Activated T-helper 1 cell treated with anti-CD3 and anti-CD28 coated beads, Interleukin-12 subunit alpha, Interleukin-12 subunit beta, Interleukin-2, Interleukin-4 antibody, amounts not matched to agents 30 ng/mL and 10 ng/mL and 1 ng/mL, durations not matched to agents 14 hours and 24 hours and 36 hours (primary cell): Measurements from ENCODE around the gene GPALPP1. TPM values are rescaled to one million over a fixed set of nuclear protein-coding genes. Genes with fewer than 3 reads are reported as not detected.
"Not testable (repeated sequence)": the region's sequence is repeated elsewhere in the genome, so short reads cannot be mapped to it uniquely, and the experiment has no call there.

Experiments used
- DNase-seq: peaks from one replicate; pipeline ENCODE4 v3.0.0; 2021; ENCODE audit warnings: low spot score
- H3K27ac Mint-ChIP-seq: one replicate; pipeline ENCODE4 v1.8.0; 2021; ENCODE audit warnings: mild to moderate bottlenecking, mixed read lengths
- H3K27me3 Mint-ChIP-seq: one replicate; pipeline ENCODE4 v1.8.0; 2022; ENCODE audit warnings: mild to moderate bottlenecking, moderate library complexity, mixed read lengths; ENCODE audit not compliant: insufficient read depth
- H3K36me3 Mint-ChIP-seq: one replicate; pipeline ENCODE4 v1.8.0; 2021; ENCODE audit warnings: low read depth, mixed read lengths
- H3K4me1 Mint-ChIP-seq: one replicate; pipeline ENCODE4 v1.8.0; 2021; ENCODE audit warnings: low read depth, mixed read lengths
- H3K4me3 Mint-ChIP-seq: one replicate; pipeline ENCODE4 v1.8.0; 2021; ENCODE audit warnings: mild to moderate bottlenecking, moderate library complexity, mixed read lengths
- H3K9me3 Mint-ChIP-seq: one replicate; pipeline ENCODE4 v1.8.0; 2021; ENCODE audit warnings: mixed read lengths
- intact Hi-C: fragments of 100-400 bp; cut with micrococcal nuclease; formaldehyde crosslinking; loops from one replicate; pipeline ENCODE4 v1.15.1; 2024
- total RNA-seq: library from RNA; stranded (reverse); gene quantifications from 2 replicates; pipeline ENCODE4 v1.2.3, GENCODE V29; 2022

GPALPP1 gene
- total RNA-seq, 1 donor from 2014 or later = 29.8 TPM

DNA sequence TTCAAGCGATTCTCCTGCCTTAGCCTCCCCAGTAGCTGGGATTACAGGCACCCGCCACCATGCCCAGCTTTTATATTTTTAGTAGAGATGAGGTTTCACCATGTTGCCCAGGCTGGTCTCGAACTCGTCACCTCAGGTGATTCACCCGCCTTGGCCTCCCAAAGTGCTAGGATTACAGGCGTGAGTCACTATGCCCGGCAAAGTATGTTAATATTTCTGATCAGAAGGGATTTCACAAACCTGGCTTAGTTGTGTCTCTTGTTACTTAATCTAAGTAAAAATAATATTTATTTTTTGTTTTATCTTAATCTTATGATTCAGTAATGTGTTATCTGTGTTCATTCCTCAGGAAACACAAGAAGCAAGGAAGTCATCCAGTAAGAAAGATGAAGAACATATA, 30.6 kb downstream of the GPALPP1 start:
- intact Hi-C loops, H3K4me3 Mint-ChIP-seq, H3K27me3 Mint-ChIP-seq, DNase-seq, H3K9me3 Mint-ChIP-seq, H3K27ac Mint-ChIP-seq, H3K4me1 Mint-ChIP-seq: not testable (repeated sequence)
- H3K36me3 Mint-ChIP-seq = peaks cover 16% of the 10 kb centered on the region

DNA sequence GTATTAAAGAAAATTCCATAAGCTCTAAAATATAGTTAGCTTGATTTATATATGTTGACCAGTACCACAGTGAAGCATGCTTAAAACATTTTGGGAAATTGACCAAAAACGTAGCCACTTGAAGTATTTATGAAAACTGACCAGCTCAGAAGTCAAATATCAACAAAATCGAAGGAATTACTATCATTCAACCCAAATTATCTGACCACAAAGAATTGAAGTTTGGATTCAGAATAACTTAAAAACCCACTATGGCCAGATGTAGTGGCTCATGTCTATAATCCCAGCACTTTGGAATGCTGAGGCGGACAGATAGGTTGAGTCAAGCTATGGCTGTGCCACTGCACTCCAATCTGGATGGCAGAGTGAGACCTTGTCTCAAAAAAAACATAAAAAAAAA, 31.9 kb downstream of the GPALPP1 start:
- Mint-ChIP-seq H3K9me3 (no peaks in the 10 kb centered on the region), H3K4me3 (no peak overlapping the region), H3K27ac (no peak overlapping the region), H3K4me1 (no peaks in the 10 kb centered on the region), H3K36me3 (peaks cover 13% of the 10 kb centered on the region), H3K27me3 (no peaks in the 10 kb centered on the region)
- no peak for DNase-seq
- intact Hi-C loops = no loop called here

- intact Hi-C loops = no loop called here
- no peaks in the 10 kb centered on the region for H3K27me3 Mint-ChIP-seq
- no peaks in the 10 kb centered on the region for H3K9me3 Mint-ChIP-seq
- no peak overlapping the region for H3K27ac Mint-ChIP-seq
- peaks cover 16% of the 10 kb centered on the region for H3K36me3 Mint-ChIP-seq
- no peak overlapping the region for H3K4me3 Mint-ChIP-seq
- no peak for DNase-seq
- no peaks in the 10 kb centered on the region for H3K4me1 Mint-ChIP-seq
Observed at GRCh38 chr13:45024847-45025246, 35.5 kb downstream of the GPALPP1 start.

GRCh38 chr13:45034342-45034741, 45.0 kb downstream of the GPALPP1 start:
- H3K36me3 Mint-ChIP-seq = peaks cover 5% of the 10 kb centered on the region

GRCh38 chr13:45036206-45036605, 46.9 kb downstream of the GPALPP1 start:
- Mint-ChIP-seq H3K36me3 (peaks cover 5% of the 10 kb centered on the region), H3K9me3 (no peaks in the 10 kb centered on the region), H3K27me3 (no peaks in the 10 kb centered on the region), H3K4me3 (no peak overlapping the region), H3K4me1 (peaks cover 4% of the 10 kb centered on the region), H3K27ac (no peak overlapping the region)
- intact Hi-C loops = no loop called here
- DNase-seq = no peak

More at GRCh38 chr13:45034342-45034741, 45.0 kb downstream of the GPALPP1 start:
- no peaks in the 10 kb centered on the region for H3K27me3 Mint-ChIP-seq
- no peaks in the 10 kb centered on the region for H3K4me1 Mint-ChIP-seq
- H3K4me3 Mint-ChIP-seq = no peak overlapping the region
- H3K9me3 Mint-ChIP-seq = no peaks in the 10 kb centered on the region
- H3K27ac Mint-ChIP-seq = no peak overlapping the region
- intact Hi-C loops = no loop called here
- no peak for DNase-seq

DNA sequence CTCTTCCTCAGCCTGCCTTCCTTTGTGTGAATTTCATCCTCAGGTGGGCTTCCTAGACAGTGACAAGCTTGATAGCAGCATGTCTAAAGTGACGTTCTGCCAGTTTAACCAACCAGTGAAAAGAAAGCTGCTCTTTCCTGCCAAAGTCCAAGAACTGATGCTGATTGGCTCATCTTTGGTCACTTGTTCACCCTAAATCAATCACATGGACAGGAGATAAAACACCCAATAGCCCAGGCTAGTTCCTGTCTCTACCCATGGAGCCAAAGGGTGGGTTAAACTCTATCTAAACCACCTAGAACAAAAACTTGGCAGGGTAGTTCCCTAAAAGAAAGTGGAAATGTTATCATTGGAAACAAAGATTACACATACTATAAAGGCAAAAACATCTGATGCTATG, 50.8 kb downstream of the GPALPP1 start:
- H3K9me3 Mint-ChIP-seq = no peaks in the 10 kb centered on the region
- peaks cover 4% of the 10 kb centered on the region for H3K4me1 Mint-ChIP-seq
- intact Hi-C loops = no loop called here
- no peaks in the 10 kb centered on the region for H3K36me3 Mint-ChIP-seq
- H3K27me3 Mint-ChIP-seq = peaks cover 6% of the 10 kb centered on the region
- H3K27ac Mint-ChIP-seq = no peak overlapping the region
- no peak for DNase-seq
- no peak overlapping the region for H3K4me3 Mint-ChIP-seq

GRCh38 chr13:45040622-45041021, 51.3 kb downstream of the GPALPP1 start:
- intact Hi-C loops = no loop called here
- H3K9me3 Mint-ChIP-seq = no peaks in the 10 kb centered on the region
- no peak overlapping the region for H3K27ac Mint-ChIP-seq
- H3K27me3 Mint-ChIP-seq = peaks cover 7% of the 10 kb centered on the region
- no peak overlapping the region for H3K4me3 Mint-ChIP-seq
- H3K36me3 Mint-ChIP-seq = no peaks in the 10 kb centered on the region
- no peak for DNase-seq
- peaks cover 4% of the 10 kb centered on the region for H3K4me1 Mint-ChIP-seq

DNA sequence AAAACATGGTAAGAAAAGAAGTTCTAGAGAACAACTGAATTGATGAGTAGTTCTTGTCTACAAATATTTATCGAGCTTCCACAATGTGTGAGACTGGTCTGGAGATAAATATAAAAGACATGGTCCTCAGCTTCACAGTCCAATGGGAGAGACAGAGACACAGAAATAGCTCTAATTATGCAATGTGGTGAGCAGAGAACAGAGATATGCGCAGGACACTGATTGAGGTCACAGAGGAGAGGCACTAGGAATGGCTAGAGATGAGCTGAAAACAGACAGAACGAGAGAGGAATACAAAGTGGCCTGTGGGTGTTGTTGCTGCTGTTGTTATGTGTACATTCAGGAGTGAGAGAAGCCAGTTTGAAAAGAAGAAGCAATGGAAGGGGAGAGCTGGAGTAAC, 53.2 kb downstream of the GPALPP1 start:
- Mint-ChIP-seq H3K4me1 (peaks cover 10% of the 10 kb centered on the region), H3K36me3 (no peaks in the 10 kb centered on the region), H3K9me3 (no peaks in the 10 kb centered on the region), H3K27me3 (peaks cover 15% of the 10 kb centered on the region), H3K4me3 (no peak overlapping the region), H3K27ac (no peak overlapping the region)
- intact Hi-C loops = no loop called here
- DNase-seq = no peak

- H3K36me3 Mint-ChIP-seq = no peaks in the 10 kb centered on the region
- DNase-seq = no peak
- peaks cover 16% of the 10 kb centered on the region for H3K4me1 Mint-ChIP-seq
- no peak overlapping the region for H3K27ac Mint-ChIP-seq
- no peaks in the 10 kb centered on the region for H3K9me3 Mint-ChIP-seq
- H3K27me3 Mint-ChIP-seq = peaks cover 29% of the 10 kb centered on the region
- intact Hi-C loops = loop anchor here (2.0 to 5.0 kb wide), 3 partner anchors 129 to 371 kb away; partner anchors contain the start of gene SLC25A30
- H3K4me3 Mint-ChIP-seq = peak overlapping the region; percentile 76
Observed at GRCh38 chr13:45046445-45046844, 57.1 kb downstream of the GPALPP1 start.

- H3K27ac Mint-ChIP-seq = no peak overlapping the region
- intact Hi-C loops = loop anchor here (1.0 to 5.0 kb wide), 9 partner anchors 8 to 564 kb away; partner anchors contain the start of genes GTF2F2 and SLC25A30
- no peaks in the 10 kb centered on the region for H3K36me3 Mint-ChIP-seq
- H3K9me3 Mint-ChIP-seq = no peaks in the 10 kb centered on the region
- H3K4me1 Mint-ChIP-seq = peaks cover 16% of the 10 kb centered on the region
- peaks cover 33% of the 10 kb centered on the region for H3K27me3 Mint-ChIP-seq
- DNase-seq = peak; percentile 61
- peak overlapping the region; percentile 76 for H3K4me3 Mint-ChIP-seq
Observed at GRCh38 chr13:45047394-45048310, 58.3 kb downstream of the GPALPP1 start.

- no peaks in the 10 kb centered on the region for H3K9me3 Mint-ChIP-seq
- DNase-seq = no peak
- H3K27me3 Mint-ChIP-seq = peaks cover 42% of the 10 kb centered on the region
- intact Hi-C loops = loop anchor here (5.0 kb wide), 2 partner anchors 132 to 368 kb away; partner anchors contain the start of gene SLC25A30
- H3K4me1 Mint-ChIP-seq = peaks cover 16% of the 10 kb centered on the region
- no peak overlapping the region for H3K27ac Mint-ChIP-seq
- no peak overlapping the region for H3K4me3 Mint-ChIP-seq
- H3K36me3 Mint-ChIP-seq = no peaks in the 10 kb centered on the region
Observed at GRCh38 chr13:45048890-45049407, 59.6 kb downstream of the GPALPP1 start.

GRCh38 chr13:45049478-45049877, 60.1 kb downstream of the GPALPP1 start:
- H3K4me1 Mint-ChIP-seq = peaks cover 16% of the 10 kb centered on the region
- DNase-seq = no peak
- no peak overlapping the region for H3K4me3 Mint-ChIP-seq
- H3K27me3 Mint-ChIP-seq = peaks cover 43% of the 10 kb centered on the region
- intact Hi-C loops = loop anchor here (5.0 kb wide), 2 partner anchors 132 to 368 kb away; partner anchors contain the start of gene SLC25A30
- no peaks in the 10 kb centered on the region for H3K9me3 Mint-ChIP-seq
- H3K27ac Mint-ChIP-seq = no peak overlapping the region
- H3K36me3 Mint-ChIP-seq = no peaks in the 10 kb centered on the region

DNA sequence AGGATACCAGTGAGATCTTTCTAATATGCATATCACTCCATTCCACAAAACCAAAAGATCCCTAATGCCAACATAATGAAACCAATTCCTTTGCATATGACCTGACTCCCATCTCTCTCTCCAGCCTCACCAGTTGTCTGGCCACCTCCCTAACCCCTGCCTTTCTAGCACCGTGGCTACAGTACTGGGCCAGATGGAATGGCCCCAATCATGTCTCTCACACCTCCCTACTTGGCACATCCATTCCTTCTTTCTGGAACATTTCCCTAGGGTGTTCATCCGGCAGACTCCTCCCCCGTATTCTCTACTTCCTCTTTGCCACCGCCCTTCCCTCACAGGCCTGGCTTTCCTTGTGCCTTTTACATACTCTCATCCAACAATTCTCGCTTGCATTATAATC, 62.0 kb downstream of the GPALPP1 start:
- H3K4me1 Mint-ChIP-seq = peaks cover 28% of the 10 kb centered on the region
- no peak overlapping the region for H3K4me3 Mint-ChIP-seq
- peaks cover 36% of the 10 kb centered on the region for H3K27me3 Mint-ChIP-seq
- no peak overlapping the region for H3K27ac Mint-ChIP-seq
- no peak for DNase-seq
- intact Hi-C loops = no loop called here
- no peaks in the 10 kb centered on the region for H3K9me3 Mint-ChIP-seq
- H3K36me3 Mint-ChIP-seq = no peaks in the 10 kb centered on the region
